Measurements from ENCODE around the gene DPP10. TPM values are rescaled to one million over a fixed set of nuclear protein-coding genes. Genes with fewer than 3 reads are reported as not detected.

The DPP10 gene
- total RNA-seq, 3 donors from 2014 or later (not counting 1 experiment from before 2014, with no cell fraction given): not detected

DNA sequence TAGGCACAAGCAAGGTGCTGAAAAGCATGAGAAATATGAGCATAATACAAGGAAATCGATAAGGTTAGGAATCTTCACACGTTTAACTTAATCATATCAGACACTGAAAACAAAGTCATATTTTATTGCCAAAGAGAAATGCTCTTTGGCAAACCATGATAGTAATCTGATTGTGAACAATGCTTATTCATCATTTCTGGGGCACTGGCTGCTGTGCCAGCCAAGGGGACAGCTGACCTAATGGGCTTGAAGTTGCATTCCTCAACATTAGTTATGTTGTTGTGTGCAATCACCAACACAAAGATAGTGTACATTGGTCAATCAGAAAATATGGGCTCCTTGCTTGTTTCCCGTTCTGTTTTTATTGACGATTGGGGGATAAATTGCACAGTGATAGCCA lies 83.5 kb downstream of the DPP10 start:
- Mint-ChIP-seq H3K27ac (no peak overlapping the region), H3K4me1 (no peaks in the 10 kb centered on the region), H3K4me3 (no peak overlapping the region), H3K27me3 (ENCODE audit: low read depth in 2 of 2) (no peaks in the 10 kb centered on the region), H3K36me3 (no peaks in the 10 kb centered on the region), H3K9me3 (peaks cover 7 to 11% of the 10 kb centered on the region in 2 donors)
- Histone ChIP-seq H3K9me3 (ENCODE audit: control insufficient read depth, insufficient read depth, low read length) (no peaks in the 10 kb centered on the region), H3K4me1 (ENCODE audit: control insufficient read depth, insufficient read depth, low read length) (no peaks in the 10 kb centered on the region), H3K36me3 (ENCODE audit: control insufficient read depth, insufficient read depth, low read length) (no peaks in the 10 kb centered on the region), H3K27me3 (ENCODE audit: control insufficient read depth, insufficient read depth, low read length) (no peaks in the 10 kb centered on the region), H3K4me3 (ENCODE audit: low read length) (no peak overlapping the region), H3K27ac (ENCODE audit: low read length) (no peak overlapping the region)
- TF ChIP-seq, protein P1, sequence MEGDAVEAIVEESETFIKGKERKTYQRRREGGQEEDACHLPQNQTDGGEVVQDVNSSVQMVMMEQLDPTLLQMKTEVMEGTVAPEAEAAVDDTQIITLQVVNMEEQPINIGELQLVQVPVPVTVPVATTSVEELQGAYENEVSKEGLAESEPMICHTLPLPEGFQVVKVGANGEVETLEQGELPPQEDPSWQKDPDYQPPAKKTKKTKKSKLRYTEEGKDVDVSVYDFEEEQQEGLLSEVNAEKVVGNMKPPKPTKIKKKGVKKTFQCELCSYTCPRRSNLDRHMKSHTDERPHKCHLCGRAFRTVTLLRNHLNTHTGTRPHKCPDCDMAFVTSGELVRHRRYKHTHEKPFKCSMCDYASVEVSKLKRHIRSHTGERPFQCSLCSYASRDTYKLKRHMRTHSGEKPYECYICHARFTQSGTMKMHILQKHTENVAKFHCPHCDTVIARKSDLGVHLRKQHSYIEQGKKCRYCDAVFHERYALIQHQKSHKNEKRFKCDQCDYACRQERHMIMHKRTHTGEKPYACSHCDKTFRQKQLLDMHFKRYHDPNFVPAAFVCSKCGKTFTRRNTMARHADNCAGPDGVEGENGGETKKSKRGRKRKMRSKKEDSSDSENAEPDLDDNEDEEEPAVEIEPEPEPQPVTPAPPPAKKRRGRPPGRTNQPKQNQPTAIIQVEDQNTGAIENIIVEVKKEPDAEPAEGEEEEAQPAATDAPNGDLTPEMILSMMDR (IDR thresholded peaks at IDR 0.05): no peak
- WGBS (ENCODE audit: insufficient coverage): 100% methylated on average over 2 of the region's 4 CpGs
- DNase-seq: no peak
- ATAC-seq: no peak
- intact Hi-C loops (cut with micrococcal nuclease): no loop called here

DNA sequence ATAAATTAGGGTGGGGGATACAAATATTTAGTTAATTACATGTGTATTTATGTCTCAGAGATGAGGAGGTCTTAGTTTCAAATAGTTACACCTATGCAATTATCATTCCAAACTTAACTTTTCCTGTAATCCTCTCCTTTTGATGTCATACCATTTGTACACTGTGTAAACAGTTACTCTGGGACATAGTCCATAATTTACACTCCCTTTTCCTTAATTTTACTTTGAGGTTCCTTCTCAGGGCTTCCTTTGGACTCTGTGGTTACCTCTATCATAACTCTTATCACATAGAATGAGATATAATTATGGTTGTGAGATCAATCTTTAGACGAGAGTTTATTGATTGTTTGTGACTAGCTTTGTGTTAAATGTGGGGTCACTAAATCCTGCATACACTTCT lies 84.4 kb downstream of the DPP10 start:
- H3K9me3 Mint-ChIP-seq: peaks cover 6 to 9% of the 10 kb centered on the region in 2 donors
- no peaks in the 10 kb centered on the region for H3K27me3 ChIP-seq (ENCODE audit: control insufficient read depth, insufficient read depth, low read length)
- H3K4me1 Mint-ChIP-seq: no peaks in the 10 kb centered on the region
- no peaks in the 10 kb centered on the region for H3K9me3 ChIP-seq (ENCODE audit: control insufficient read depth, insufficient read depth, low read length)
- no CpG with 5 or more reads among the region's 1 CpG for WGBS (ENCODE audit: insufficient coverage)
- H3K36me3 ChIP-seq (ENCODE audit: control insufficient read depth, insufficient read depth, low read length): no peaks in the 10 kb centered on the region
- intact Hi-C loops (cut with micrococcal nuclease): no loop called here
- no peak overlapping the region for H3K27ac ChIP-seq (ENCODE audit: low read length)
- H3K27me3 Mint-ChIP-seq (ENCODE audit: low read depth in 2 of 2): no peaks in the 10 kb centered on the region
- no peak overlapping the region for H3K27ac Mint-ChIP-seq
- no peak overlapping the region for H3K4me3 Mint-ChIP-seq
- no peaks in the 10 kb centered on the region for H3K36me3 Mint-ChIP-seq
- no peaks in the 10 kb centered on the region for H3K4me1 ChIP-seq (ENCODE audit: control insufficient read depth, insufficient read depth, low read length)
- no peak overlapping the region for H3K4me3 ChIP-seq (ENCODE audit: low read length)
- TF ChIP-seq, protein P1 (IDR thresholded peaks at IDR 0.05): no peak
- DNase-seq (no peak), ATAC-seq (no peak)

DNA sequence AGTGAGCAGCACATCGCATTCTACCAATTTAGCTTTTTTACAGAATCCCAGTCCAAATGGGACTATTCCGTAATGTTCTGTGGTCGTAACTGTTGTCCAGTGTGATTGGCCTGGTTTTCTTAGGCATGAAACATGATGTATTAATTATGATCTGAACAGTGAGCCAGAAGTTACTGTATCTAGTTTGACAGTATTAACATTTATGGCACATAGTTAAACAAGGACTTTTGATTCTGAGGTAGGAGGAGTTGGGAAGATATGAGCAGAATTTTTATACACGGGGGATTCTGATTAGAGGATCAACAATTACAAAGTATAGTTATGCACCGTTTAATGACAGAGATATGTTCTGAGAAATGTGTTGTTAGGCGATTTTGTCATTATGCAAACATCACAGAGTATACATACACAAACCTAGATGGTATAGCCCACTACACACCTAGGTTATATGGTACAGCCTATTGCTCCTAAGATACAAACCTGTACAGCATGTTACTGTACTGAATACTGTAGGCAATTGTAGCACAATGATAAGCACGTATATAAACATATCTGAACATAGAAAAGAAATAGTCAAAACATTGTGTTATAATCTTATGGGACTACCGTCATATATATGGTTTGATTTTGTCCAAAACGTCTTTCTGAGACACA lies 85.0 kb downstream of the DPP10 start:
- no peak overlapping the region for H3K4me3 Mint-ChIP-seq
- H3K27me3 Mint-ChIP-seq (ENCODE audit: low read depth in 2 of 2): no peaks in the 10 kb centered on the region
- H3K36me3 Mint-ChIP-seq: no peaks in the 10 kb centered on the region
- H3K27me3 ChIP-seq (ENCODE audit: control insufficient read depth, insufficient read depth, low read length): no peaks in the 10 kb centered on the region
- no peak overlapping the region for H3K4me3 ChIP-seq (ENCODE audit: low read length)
- H3K36me3 ChIP-seq (ENCODE audit: control insufficient read depth, insufficient read depth, low read length): no peaks in the 10 kb centered on the region
- no peaks in the 10 kb centered on the region for H3K4me1 ChIP-seq (ENCODE audit: control insufficient read depth, insufficient read depth, low read length)
- H3K27ac Mint-ChIP-seq: no peak overlapping the region
- H3K9me3 Mint-ChIP-seq: peaks cover 6 to 9% of the 10 kb centered on the region in 2 donors
- DNase-seq: no peak
- ATAC-seq: no peak
- TF ChIP-seq, protein P1 (IDR thresholded peaks at IDR 0.05): no peak
- H3K4me1 Mint-ChIP-seq: no peaks in the 10 kb centered on the region
- H3K27ac ChIP-seq (ENCODE audit: low read length): no peak overlapping the region
- no peaks in the 10 kb centered on the region for H3K9me3 ChIP-seq (ENCODE audit: control insufficient read depth, insufficient read depth, low read length)
- 92% methylated on average over 5 of the region's 9 CpGs for WGBS (ENCODE audit: insufficient coverage)
- intact Hi-C loops (cut with micrococcal nuclease): no loop called here
